HG03196 (cell line): ENCODE measurements around the gene GALNTL6.
A peak's percentile ranks its signal among the peaks of the same experiment; 100 is the strongest.

Experiments
- ATAC-seq: cut with Tn5 transposase; IDR thresholded peaks from one replicate; pipeline ENCODE4 v1.9.1; 2021; ENCODE audit not compliant: unreplicated experiment

The GALNTL6 gene

DNA sequence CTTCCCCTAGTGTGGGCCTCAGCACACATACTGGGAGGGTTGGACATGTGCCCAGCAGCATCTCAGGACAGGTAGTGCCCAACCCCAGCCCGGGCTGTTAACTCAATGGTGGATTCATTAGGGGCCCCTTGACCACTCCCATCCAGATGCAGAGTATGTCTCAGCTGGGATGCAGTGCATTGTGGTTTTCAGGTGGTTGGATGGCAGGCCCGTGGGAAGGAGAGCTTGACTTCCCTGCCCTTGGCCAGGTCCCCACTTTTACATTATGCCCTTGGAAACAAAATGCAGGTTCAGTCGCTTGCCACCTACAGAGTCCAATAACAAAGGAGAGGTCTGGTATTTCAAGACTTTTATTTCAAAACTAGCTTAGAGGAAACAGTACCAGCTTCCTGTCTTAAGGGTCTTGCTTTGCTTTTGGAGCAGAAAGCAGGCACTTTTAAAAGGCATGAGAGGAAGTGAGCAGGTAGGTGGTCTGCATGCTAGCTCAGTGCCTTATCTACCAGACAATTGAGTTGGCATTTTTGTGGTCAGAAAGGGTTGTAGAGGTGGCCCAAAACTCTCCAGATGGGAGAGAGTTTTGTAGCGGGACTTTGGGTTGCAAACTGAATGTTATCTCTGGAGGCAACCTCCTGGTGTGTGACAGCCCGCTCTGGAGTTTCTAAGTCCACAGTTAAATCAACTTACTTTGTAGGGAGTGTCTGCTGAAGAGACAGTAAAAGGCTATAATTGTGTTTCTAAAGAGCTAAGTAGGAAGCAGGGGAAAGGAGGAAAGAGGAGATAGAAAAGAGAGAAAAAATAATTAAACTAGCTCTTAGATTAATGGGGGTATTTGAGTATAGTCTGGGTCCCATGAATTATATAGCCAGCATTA lies 171.0 kb downstream of the GALNTL6 start:
- ATAC-seq, result no peak

DNA sequence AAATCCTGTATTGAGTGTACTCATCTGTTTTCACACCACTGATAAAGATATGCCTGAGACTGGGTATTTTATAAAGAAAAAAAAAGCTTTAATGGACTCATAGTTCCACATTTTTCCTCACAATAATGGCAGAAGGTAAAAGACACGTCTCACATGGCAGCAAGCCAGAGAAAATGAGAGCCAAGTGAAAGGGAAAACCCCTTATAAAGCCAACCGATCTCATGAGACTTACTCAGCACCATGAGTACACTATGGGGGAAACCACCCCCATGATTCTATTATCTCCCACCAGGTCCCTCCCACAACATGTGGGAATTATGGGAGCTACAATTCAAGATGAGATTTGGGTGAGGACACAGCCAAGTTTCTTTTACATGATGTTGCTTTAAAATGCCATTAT lies 171.9 kb downstream of the GALNTL6 start:
- ATAC-seq, result no peak

DNA sequence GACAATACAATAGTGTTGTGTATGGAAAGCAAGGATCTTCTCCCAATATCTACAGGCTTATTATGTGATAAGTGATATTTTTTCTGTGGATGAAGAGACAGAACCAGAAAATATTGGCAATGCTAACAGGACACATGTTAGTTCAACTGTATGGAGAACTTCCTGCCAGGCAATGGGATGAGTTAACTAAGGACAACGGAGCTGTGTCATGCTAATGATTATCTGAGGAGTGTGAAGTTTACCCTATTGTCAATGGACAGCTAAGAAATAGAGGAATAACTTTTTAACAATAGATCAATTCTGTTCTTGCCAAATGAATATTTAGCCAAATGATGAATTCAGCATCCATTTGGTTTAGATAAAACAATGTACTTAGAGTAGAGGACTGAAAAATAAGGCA lies 180.0 kb downstream of the GALNTL6 start:
- ATAC-seq, result no peak

DNA sequence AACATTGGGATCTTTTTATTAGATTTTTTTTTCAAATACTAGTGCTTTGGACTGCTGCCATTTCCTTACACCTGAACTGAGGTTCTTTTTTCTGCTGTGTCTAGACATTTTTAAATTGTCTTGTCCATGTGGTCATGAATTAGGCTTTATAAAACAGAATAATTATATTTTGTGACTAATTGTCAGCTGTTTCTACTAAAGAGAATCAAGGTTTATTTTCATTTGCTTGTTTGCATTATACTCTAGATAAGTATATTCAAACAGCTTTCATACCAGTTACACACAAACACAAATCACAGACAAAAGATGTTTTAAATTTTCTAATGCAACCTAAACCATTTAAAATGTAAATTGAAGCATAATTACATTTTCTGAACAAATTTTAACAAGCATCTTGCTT lies 194.7 kb downstream of the GALNTL6 start:
- ATAC-seq, result no peak

DNA sequence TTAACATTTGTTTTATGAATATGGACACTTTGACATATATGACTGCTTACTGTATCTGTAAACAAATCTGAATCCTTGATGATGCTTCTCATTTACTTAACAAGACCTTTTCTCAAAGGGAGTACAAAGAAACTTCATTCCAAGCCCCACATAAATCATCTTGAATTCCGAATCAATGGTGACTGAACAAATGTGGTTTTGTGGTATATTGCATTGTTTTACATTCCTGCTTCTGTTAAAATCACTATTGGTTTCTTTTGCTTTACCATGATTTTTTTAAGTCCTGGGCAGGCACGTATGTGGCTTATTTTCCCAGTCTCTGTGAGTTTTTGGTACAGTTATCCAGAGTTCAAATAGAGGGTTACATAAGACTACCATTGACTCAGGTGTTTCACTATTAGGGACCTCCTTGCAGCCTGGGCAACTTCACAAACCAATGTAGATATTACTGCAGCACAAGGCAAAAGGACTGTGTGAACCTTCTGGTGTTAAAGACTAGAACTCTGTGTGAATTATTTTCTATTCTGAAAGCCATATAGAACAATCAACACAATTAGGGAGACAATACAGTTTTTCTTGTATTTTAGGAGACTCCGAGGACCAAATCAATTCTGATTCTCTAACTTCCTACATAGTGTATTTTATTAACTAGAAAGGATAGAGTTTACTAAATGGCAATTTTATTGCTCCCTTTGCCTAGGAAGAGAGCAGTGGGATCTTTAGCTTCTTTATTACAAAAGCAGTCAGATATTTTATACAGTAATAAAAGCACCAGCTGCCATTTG lies 196.4 kb downstream of the GALNTL6 start:
- ATAC-seq, result no peak

DNA sequence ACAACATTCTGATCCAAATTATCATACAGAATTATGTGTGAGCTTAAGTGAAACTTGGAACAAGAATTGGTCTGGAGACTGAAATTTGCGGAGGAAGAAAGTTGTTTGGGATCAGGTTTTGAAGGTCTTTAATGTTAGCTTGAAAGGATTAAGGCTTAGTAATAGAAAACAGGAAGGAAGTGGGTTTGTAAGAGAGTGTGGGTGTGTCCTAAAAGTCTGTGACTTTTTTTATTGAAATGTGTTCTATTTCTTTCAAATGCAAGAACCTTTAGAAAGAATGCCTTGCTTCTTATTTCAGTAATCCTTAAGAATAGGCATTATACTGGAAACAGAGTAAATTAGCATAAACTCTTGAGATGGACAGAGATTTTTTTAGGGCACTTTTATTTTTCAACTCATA lies 198.0 kb downstream of the GALNTL6 start:
- ATAC-seq, result no peak

DNA sequence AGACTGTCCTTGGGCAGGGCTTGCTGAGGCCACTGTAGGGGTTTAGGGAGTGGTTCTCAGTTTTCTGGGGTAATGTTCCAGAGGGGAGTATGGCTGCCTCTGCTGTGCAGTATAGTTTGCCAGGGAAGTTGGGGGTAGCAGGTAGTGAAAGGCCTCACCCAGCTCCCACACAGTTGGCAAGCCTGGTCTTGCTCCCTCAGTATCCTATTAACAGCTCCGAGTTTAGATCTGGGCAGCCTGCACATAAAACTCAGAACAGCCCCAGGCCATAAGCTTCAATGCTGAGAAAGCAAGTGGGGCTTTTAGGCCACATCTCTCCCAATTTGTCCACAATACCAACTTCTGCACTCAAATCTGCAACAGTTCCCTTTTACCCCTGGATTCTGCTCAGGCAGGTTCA lies 205.2 kb downstream of the GALNTL6 start:
- ATAC-seq, result no peak

DNA sequence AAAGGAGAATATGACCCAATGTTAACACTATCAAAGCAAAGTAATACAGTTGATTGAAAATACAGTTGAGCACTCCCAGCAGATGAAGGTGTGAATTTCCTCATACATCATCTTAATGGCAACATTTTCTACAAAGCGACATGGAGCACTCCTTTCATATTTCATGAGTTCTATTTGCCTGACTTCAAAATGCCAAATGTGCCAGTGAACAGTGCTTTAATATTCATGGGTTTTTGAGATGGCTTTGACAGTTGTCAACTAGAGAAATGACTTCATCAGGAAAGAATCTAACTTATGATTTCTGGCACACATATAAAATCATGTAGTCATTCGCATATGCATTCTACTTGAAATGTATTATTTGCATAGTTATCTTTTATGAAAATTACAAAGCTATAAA lies 222.4 kb downstream of the GALNTL6 start:
- ATAC-seq, result no peak

DNA sequence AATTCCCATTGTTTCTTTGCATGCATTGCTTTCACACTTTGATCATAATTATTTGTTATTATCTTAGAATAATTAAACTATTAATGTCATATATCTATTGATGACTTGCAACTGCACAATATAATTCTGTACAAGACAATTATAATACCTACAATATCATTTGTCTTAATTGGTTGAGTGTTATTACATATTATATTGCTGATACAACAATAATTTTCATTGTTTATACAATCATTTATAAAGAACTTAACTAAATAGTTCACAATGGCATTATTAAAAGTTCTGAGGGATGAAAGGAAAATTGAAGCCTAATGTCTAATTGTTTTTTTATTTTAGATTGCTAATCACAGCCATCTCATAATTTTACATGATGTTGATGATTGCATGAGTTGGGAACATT lies 227.6 kb downstream of the GALNTL6 start:
- no peak for ATAC-seq

DNA sequence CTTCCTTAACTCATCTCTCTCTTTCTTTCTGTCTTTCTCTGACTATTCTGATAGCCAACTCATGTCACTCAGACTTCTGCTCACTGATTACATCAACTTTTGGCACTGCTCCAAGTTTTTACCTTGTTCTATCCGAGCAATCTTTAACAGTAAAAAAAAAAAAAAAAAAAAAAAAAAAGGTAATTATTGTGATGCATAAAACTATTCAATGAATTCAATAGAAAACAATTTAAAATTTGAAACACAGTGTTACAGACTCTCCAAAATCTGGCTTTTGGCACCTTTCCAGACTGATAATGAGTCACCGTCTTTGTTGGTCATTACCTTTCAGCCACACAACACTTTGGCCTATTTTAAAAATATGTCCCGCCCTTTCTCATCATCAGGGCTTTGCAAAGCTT lies 229.5 kb downstream of the GALNTL6 start:
- no peak for ATAC-seq

DNA sequence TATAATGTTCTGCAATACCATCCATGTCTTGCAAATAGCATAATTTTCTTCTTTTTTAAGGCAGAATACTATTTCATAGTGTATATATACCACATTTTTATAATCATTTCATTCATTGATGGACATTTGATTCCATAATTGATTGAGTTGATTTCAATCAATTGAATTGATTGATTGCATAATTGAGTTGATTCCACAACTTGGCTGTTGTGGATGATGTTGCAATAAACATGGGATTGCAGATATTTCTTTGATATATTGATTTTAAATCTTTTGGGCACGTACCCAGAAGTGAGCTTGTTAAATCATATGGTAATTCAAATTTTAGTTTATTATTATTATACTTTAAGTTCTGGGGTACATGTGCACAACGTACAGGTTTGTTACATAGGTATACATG lies 232.8 kb downstream of the GALNTL6 start:
- no peak for ATAC-seq

DNA sequence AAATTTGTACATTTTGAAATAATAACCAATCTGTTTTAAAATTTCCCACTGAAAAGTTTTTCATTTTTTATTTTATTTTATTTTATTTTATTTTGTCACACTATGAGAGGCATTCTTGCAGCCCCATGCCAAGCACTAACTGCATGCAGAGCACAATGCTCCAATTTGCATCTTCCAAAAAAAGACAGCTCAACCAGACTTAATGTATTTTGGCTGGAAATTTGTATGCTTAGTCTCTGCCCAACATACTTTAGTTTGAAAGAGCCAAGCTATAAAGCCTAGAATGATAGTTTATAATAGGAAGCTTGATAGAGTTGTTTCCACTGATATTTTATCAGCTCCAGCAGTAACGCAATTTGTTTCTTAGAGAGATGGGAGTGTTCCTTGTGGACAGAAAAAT lies 235.5 kb downstream of the GALNTL6 start:
- no peak for ATAC-seq

DNA sequence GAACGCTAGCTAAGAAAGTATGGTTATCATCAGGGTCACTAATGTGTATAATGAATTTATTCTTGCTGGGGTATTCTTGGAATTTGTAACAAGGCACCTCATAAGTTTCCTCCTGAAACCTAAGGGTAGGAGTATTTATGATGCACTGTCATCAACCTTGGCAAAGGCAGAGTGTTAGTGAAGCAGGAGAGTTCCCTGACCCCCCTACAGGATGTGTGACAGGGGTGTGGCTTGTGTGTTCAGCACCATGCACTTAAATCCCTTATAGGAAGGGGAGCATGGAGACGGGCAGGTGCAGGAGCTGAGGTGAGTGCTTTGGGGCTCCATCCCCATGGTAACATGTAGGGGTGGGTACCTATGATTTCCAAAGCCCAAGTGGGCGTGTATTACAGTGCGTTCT lies 237.7 kb downstream of the GALNTL6 start:
- ATAC-seq, result no peak

DNA sequence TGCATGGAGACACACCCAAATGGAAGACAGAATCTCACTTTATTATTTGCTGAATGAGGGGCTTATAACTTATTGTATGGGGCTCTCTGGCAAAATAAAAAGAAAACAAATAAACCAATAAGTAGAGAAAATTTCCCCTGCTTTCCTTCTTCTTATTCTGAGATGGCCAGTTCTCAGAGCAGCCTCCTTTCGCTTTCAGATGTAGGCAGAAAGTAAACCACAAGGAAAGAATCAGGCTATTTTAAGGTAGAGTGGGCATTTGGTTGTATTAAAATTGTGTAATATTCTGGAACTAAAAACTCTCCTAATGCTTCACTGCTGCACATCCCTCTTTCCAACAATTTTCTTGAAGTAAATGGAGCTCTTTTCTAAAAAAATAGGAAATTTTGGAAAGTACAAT lies 241.8 kb downstream of the GALNTL6 start:
- peak; percentile 95 for ATAC-seq

DNA sequence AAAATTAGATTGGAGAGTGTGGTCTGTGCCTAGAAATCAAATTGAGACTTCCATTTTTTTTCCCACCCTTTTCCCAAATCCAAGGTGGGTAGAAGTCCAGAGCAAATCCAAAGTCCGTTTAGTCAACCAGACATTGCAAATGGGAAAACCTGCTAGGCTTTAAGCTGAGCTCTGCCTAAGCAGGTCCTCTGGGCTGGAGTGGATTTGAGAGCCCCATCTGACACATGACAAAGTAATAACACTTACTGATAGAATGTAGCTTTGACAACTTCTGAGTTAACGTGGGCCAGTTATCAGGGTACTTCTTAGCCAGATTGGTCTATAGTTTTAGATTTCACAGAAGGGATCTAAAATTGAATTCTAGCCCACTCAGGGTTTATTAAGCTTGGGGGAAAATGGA lies 242.3 kb downstream of the GALNTL6 start:
- ATAC-seq, result no peak

DNA sequence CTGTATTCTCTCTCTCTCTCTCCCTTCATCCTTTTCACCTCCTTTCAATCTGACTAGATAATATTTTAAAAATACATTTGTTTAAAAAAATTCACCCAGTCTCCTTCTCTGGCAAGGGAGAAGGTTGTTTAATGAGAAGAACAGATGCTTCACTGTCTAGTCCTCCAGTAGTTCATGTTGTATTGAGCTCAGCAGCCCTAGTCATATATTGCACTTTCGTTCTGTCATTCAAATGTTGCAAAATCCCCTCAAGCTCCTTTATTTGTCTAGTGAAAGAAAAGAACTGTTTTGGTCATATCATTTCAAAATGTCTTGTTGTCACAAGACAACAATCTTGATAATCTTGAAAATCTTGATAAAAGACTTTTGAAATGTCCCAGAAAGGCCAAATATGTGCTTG lies 248.0 kb downstream of the GALNTL6 start:
- peak; percentile 73 for ATAC-seq

DNA sequence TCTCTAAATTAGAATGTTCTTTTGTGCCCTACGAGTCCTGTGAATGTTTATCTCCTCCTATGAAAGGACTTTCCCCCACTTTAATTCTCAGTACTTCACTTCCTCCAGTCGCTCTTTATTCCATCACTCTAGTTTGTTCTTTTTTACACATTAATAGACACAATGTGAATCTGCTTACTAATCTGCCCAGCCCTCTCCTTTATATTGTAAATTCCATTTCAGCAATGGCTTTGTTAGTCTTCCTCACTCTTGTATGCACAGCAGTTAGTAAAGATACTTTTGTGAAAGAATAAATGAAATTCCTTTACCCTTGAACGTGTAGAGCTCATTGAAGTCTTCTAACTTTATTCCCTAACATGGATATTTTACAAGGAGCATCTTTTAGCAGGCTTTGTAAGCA lies 255.3 kb downstream of the GALNTL6 start:
- ATAC-seq, result no peak

DNA sequence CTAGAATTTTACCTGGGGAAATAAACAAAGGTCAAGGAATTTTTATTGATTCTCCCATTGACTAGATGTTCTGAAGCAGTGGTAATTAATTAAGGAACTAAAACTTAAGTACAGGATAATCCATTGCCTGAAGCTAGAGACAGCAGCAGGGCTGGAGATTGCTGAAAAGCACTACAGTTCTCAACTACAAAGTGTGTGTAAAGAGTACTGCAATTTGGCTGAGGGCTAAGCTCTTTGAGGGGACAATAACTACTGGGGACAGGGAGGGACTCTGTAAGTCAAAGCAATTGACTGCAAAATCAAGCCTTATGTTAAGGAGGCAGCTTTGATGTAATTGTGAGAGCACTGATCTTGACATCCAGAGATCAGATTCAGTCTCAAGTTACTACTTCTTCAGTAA lies 260.4 kb downstream of the GALNTL6 start:
- ATAC-seq, result no peak

DNA sequence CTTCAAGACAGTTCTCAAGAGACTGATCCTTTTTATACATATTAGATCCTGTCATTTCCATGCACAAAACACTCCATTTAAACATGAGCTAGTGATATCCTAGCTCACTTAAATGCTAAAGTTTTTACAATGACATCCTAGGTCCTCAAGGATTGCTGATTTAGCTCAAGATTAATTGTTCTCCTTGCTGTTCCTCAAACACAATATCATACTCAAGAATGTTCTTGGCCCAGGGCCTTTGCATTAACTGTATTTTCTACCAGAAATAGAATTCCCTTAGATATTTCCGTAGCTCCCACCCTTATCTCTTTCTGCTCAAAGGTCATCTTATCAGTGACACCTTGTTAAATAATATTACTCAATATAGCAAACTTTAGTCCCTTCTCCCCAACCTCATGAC lies 270.1 kb downstream of the GALNTL6 start:
- ATAC-seq, result no peak

DNA sequence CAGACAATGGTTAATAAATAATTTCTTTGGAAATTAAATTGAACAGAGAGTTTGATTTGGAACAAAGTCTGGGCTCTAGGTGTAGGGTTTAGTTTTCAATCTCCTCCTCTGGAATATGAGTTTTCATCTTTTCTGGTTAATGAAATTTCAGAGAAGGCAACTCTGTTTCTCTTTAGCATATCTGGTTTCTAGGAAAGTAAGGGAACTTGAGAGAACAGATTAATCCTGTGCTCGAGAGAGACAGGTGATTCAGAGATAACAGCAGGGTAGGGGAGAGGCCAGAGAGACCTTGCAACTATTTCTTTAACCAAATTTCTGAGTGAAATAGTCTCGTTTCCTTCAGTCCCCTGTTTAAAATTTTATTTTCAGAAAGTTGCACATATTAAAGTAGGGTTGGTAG lies 275.4 kb downstream of the GALNTL6 start:
- no peak for ATAC-seq

DNA sequence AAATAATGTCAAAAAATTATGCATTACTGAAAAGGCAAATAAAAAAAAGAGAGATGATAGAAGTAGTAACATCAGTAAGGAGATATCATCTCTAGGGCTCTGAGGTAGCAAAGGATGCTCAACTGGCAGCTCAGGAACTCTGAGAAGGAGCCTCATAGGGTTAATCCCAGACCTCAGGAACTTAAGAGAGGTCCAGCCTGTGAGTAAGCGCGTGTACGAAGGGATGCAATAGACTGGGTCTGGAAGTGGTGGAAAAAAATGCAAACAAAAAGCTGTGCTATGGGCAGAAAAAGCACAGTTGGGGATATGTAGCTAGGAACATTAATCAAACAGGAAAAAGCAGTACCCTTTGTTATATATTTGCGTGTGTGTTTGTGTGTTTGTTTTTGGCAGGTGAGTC lies 282.0 kb downstream of the GALNTL6 start:
- ATAC-seq, result no peak

DNA sequence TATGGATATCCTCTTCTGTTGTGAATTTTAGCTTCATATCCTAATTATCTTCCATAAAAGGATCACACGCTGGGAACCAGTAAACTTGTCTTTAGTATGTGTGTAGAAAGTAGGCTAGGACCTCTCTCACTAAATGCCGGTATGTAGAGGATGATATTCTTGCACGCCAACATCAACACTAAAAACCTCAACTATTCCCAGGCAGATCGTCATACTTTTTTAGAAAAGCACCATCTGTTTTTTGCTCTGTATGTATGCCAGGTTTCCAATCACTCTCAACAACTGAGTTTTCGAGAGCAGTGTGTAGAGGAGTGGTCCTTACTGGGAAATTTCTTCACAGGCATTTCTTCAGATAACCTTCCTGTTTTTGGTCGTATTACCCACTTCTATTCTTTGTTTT lies 283.6 kb downstream of the GALNTL6 start:
- no peak for ATAC-seq
